CD14-positive monocyte (primary cell): ENCODE measurements around the gene EDC3. TPM values are rescaled to one million over a fixed set of nuclear protein-coding genes. Genes with fewer than 3 reads are reported as not detected.

Experiments
- DNase-seq, 3 donors: peaks; one replicate each; pipeline ENCODE4 v3.0.0-alpha.2; 2011 to 2022
- H2AFZ ChIP-seq: 2 replicates; pipeline ENCODE4 v1.6.0; 2012; ENCODE audit warnings: mild to moderate bottlenecking, low read depth, low read length, inconsistent platforms; ENCODE audit not compliant: insufficient read depth, poor library complexity, severe bottlenecking
- H3K27ac ChIP-seq, 2 donors: 1 replicate in 1 of 2; 2 replicates in 1 of 2; pipeline ENCODE4 v1.5.1; 2012 to 2013; ENCODE audit warnings: low read length in 2 of 2, control low read depth in 1 of 2, inconsistent platforms in 1 of 2, low read depth in 1 of 2, mild to moderate bottlenecking in 1 of 2
- H3K27me3 ChIP-seq, 2 donors: one replicate each; pipeline versions ENCODE4 v1.6.0 to v1.6.1; 2011 to 2013; ENCODE audit warnings: low read length in 2 of 2; ENCODE audit not compliant: control insufficient read depth in 2 of 2, insufficient read depth in 2 of 2
- H3K36me3 ChIP-seq, 2 donors: replicated peaks in 1 of 2; 1 replicate in 1 of 2; 2 replicates in 1 of 2; pipeline versions ENCODE4 v1.5.1 to v1.6.1; 2012 to 2013; ENCODE audit warnings: low read length in 2 of 2, control low read depth in 1 of 2, inconsistent platforms in 1 of 2, mild to moderate bottlenecking in 1 of 2; ENCODE audit not compliant: insufficient read depth in 2 of 2, control insufficient read depth in 1 of 2
- H3K4me1 ChIP-seq, 2 donors: 1 replicate in 1 of 2; 2 replicates in 1 of 2; pipeline versions ENCODE4 v1.5.1 to v1.6.1; 2012 to 2013; ENCODE audit warnings: low read length in 2 of 2, control low read depth in 1 of 2, inconsistent platforms in 1 of 2, mild to moderate bottlenecking in 1 of 2, moderate library complexity in 1 of 2; ENCODE audit not compliant: insufficient read depth in 2 of 2, control insufficient read depth in 1 of 2
- H3K4me2 ChIP-seq: replicated peaks from 2 replicates; pipeline ENCODE3; 2012; ENCODE audit warnings: low read length, moderate library complexity, mild to moderate bottlenecking; ENCODE audit not compliant: poor library complexity, severe bottlenecking; ENCODE audit errors: extremely low read depth
- H3K4me3 ChIP-seq, 3 experiments: fragments of 200-600 bp in 1 of 3; sonication (generic) in 1 of 3; replicated peaks in 1 of 3; 1 replicate in 2 of 3; 2 replicates in 1 of 3; pipeline ENCODE4 v1.5.1; 2011 to 2013; ENCODE audit warnings: low read length in 3 of 3, mild to moderate bottlenecking in 3 of 3, control low read depth in 2 of 3, low read depth in 2 of 3, inconsistent platforms in 1 of 3, moderate library complexity in 1 of 3
- H3K79me2 ChIP-seq: 2 replicates; pipeline ENCODE4 v1.6.0; 2012; ENCODE audit warnings: mild to moderate bottlenecking, control low read depth, inconsistent platforms, low read length, moderate library complexity; ENCODE audit not compliant: insufficient read depth
- H3K9ac ChIP-seq: 2 replicates; pipeline ENCODE4 v1.6.0; 2017; ENCODE audit warnings: low read length, mild to moderate bottlenecking; ENCODE audit not compliant: insufficient read depth, poor library complexity, severe bottlenecking
- H3K9me3 ChIP-seq, 2 donors: replicated peaks in 1 of 2; 1 replicate in 1 of 2; 2 replicates in 1 of 2; pipeline versions ENCODE4 v1.5.1 to v1.6.1; 2012 to 2013; ENCODE audit warnings: low read length in 2 of 2, control low read depth in 1 of 2; ENCODE audit not compliant: control insufficient read depth in 1 of 2, insufficient read depth in 1 of 2
- H4K20me1 ChIP-seq: 2 replicates; pipeline ENCODE4 v1.6.0; 2012; ENCODE audit warnings: mild to moderate bottlenecking, low read length, control low read depth, moderate library complexity; ENCODE audit not compliant: insufficient read depth
- H3K27ac Mint-ChIP-seq, 7 donors: one replicate each; pipeline ENCODE4 v1.8.0; 2020; ENCODE audit warnings: mild to moderate bottlenecking in 7 of 7, mixed read lengths in 7 of 7, moderate library complexity in 6 of 7, inconsistent platforms in 2 of 7
- H3K27me3 Mint-ChIP-seq, 3 donors: one replicate each; pipeline ENCODE4 v1.8.0; 2021 to 2022; ENCODE audit warnings: low read depth in 3 of 3, mild to moderate bottlenecking in 3 of 3, mixed read lengths in 3 of 3, moderate library complexity in 3 of 3, inconsistent platforms in 1 of 3
- H3K36me3 Mint-ChIP-seq, 2 donors: one replicate each; pipeline ENCODE4 v1.8.0; 2020; ENCODE audit warnings: mixed read lengths in 2 of 2, inconsistent platforms in 1 of 2, mild to moderate bottlenecking in 1 of 2
- H3K4me1 Mint-ChIP-seq: one replicate; pipeline ENCODE4 v1.8.0; 2020; ENCODE audit warnings: mild to moderate bottlenecking, mixed read lengths
- H3K4me3 Mint-ChIP-seq, 2 donors: one replicate each; pipeline ENCODE4 v1.8.0; 2020; ENCODE audit warnings: mild to moderate bottlenecking in 2 of 2, mixed read lengths in 2 of 2, moderate library complexity in 1 of 2
- H3K9me3 Mint-ChIP-seq, 7 donors: one replicate each; pipeline ENCODE4 v1.8.0; 2020 to 2022; ENCODE audit warnings: mixed read lengths in 7 of 7, mild to moderate bottlenecking in 6 of 7, moderate library complexity in 6 of 7, inconsistent platforms in 2 of 7
- WGBS: methylation state at CpG from one replicate; pipeline ENCODE4 v1.1.5; 2013; ENCODE audit warnings: missing lambda C conversion rate; ENCODE audit not compliant: insufficient coverage; 5-methylcytosine and 5-hydroxymethylcytosine counted together
- intact Hi-C, 2 donors: fragments of 100-400 bp; cut with micrococcal nuclease; formaldehyde crosslinking; loops; one replicate each; pipeline versions ENCODE4 v1.15.0 to v1.15.1; 2023
- polyA plus RNA-seq, 3 donors: library from polyadenylated mRNA; depleted of rRNA in 1 of 3; unstranded in 2 of 3; stranded (reverse) in 1 of 3; fragments of 300-500 nt in 2 of 3; fragments of >200 nt in 1 of 3; fragmentation: Illumina TruSeq in 2 of 3; gene quantifications; 1 replicate in 2 of 3; 2 replicates in 1 of 3; pipeline ENCODE4 v1.2.3, GENCODE V29; 2012 to 2021
- TF ChIP-seq, protein P1 (sequence below): fragments of 200-600 bp; IDR thresholded peaks from one replicate; pipeline ENCODE4 v1.8.0; 2022; ENCODE audit warnings: antibody characterized with exemption, mild to moderate bottlenecking

EDC3 gene
- polyA plus RNA-seq, 3 donors = 10.0 to 14.9 (median 10.5) TPM

GRCh38 chr15:74669627-74670026 is 26.2 kb downstream of the EDC3 start:
- Mint-ChIP-seq H3K27me3 (no peaks in the 10 kb centered on the region), H3K27ac (no peak overlapping the region), H3K9me3 (no peaks in the 10 kb centered on the region), H3K4me1 (no peaks in the 10 kb centered on the region), H3K4me3 (no peak overlapping the region), H3K36me3 (peaks cover 61 to 70% of the 10 kb centered on the region in 2 donors)
- no peaks in the 10 kb centered on the region for H4K20me1 ChIP-seq
- DNase-seq = no peak
- no peaks in the 10 kb centered on the region for H3K27me3 ChIP-seq
- H3K9ac ChIP-seq = no peak overlapping the region
- H3K79me2 ChIP-seq = no peaks in the 10 kb centered on the region
- no peaks in the 10 kb centered on the region for H3K4me1 ChIP-seq
- H3K36me3 ChIP-seq = peaks cover 36 to 77% of the 10 kb centered on the region in 2 donors
- no peak overlapping the region for H2AFZ ChIP-seq
- TF ChIP-seq, protein P1, sequence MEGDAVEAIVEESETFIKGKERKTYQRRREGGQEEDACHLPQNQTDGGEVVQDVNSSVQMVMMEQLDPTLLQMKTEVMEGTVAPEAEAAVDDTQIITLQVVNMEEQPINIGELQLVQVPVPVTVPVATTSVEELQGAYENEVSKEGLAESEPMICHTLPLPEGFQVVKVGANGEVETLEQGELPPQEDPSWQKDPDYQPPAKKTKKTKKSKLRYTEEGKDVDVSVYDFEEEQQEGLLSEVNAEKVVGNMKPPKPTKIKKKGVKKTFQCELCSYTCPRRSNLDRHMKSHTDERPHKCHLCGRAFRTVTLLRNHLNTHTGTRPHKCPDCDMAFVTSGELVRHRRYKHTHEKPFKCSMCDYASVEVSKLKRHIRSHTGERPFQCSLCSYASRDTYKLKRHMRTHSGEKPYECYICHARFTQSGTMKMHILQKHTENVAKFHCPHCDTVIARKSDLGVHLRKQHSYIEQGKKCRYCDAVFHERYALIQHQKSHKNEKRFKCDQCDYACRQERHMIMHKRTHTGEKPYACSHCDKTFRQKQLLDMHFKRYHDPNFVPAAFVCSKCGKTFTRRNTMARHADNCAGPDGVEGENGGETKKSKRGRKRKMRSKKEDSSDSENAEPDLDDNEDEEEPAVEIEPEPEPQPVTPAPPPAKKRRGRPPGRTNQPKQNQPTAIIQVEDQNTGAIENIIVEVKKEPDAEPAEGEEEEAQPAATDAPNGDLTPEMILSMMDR = no peak
- H3K27ac ChIP-seq = no peak overlapping the region
- no peaks in the 10 kb centered on the region for H3K9me3 ChIP-seq
- intact Hi-C loops = loop anchor here in 1 of 2 donors (10.0 kb wide), 1 partner anchor 305 kb away; no protein-coding TSS in a partner anchor
- H3K4me2 ChIP-seq = no peak overlapping the region
- no peak overlapping the region for H3K4me3 ChIP-seq
- no CpG with 5 or more reads among the region's 4 CpGs for WGBS

DNA sequence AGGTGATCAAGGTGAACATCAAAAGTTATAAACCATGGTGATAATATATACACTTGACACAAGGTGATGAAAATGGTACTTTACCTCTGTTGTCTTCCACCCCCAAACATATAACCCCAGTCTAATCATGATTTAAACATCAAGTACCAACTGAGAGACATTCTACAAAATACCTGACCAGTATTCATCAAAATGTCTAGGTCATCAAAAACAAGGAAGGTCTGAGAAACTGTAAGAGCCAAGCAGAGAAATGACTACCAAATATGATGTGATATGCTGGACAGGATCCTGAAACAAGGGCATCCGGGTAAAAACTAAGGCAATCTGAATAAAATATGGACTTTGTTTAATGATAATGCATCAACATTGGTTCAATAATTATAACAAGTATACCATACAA is 27.8 kb downstream of the EDC3 start:
- TF ChIP-seq, protein P1 = no peak
- DNase-seq = no peak
- H3K27me3 ChIP-seq = no peaks in the 10 kb centered on the region
- no peak overlapping the region for H3K4me2 ChIP-seq
- H3K36me3 ChIP-seq = peaks cover 24 to 61% of the 10 kb centered on the region in 2 donors
- Mint-ChIP-seq H3K9me3 (no peaks in the 10 kb centered on the region), H3K27ac (no peak overlapping the region), H3K4me3 (no peak overlapping the region), H3K4me1 (peaks cover 9% of the 10 kb centered on the region), H3K36me3 (peaks cover 49 to 58% of the 10 kb centered on the region in 2 donors), H3K27me3 (no peaks in the 10 kb centered on the region)
- H3K4me3 ChIP-seq = no peak overlapping the region
- no peak overlapping the region for H3K9ac ChIP-seq
- no peaks in the 10 kb centered on the region for H4K20me1 ChIP-seq
- no peaks in the 10 kb centered on the region for H3K9me3 ChIP-seq
- intact Hi-C loops = no loop called here
- H3K27ac ChIP-seq = no peak overlapping the region
- no CpG with 5 or more reads among the region's 1 CpG for WGBS
- no peak overlapping the region for H2AFZ ChIP-seq
- no peaks in the 10 kb centered on the region for H3K79me2 ChIP-seq
- no peaks in the 10 kb centered on the region for H3K4me1 ChIP-seq
